Keratinocyte (primary cell): Measurements from ENCODE around the gene SYNJ2. TPM values are rescaled to one million over a fixed set of nuclear protein-coding genes. Genes with fewer than 3 reads are reported as not detected.

Source experiments
- DNase-seq: peaks from one replicate; pipeline ENCODE4 v3.0.0-alpha.2; 2011; ENCODE audit warnings: low read depth, missing footprints, low spot score
- FAIRE-seq: peaks from 2 replicates; lab custom pipeline; 2011; peaks lifted over from hg19 to GRCh38; lab: Jason Lieb, UNC
- H2AFZ ChIP-seq: 2 replicates; pipeline ENCODE4 v1.6.0; 2012; ENCODE audit warnings: low read length, control low read depth, inconsistent platforms; ENCODE audit not compliant: control insufficient read depth
- H3K27ac ChIP-seq: 2 replicates; pipeline ENCODE4 v1.5.1; 2011; ENCODE audit warnings: low read length; ENCODE audit not compliant: control insufficient read depth, insufficient read depth
- H3K27me3 ChIP-seq: 3 replicates; pipeline ENCODE4 v1.6.0; 2011; ENCODE audit warnings: low read length; ENCODE audit not compliant: control insufficient read depth, insufficient read depth; ENCODE audit errors: extremely low read depth
- H3K36me3 ChIP-seq, 2 experiments: 2 replicates in 1 of 2; 3 replicates in 1 of 2; pipeline ENCODE4 v1.5.1; 2011; ENCODE audit warnings: low read length in 2 of 2, mild to moderate bottlenecking in 1 of 2; ENCODE audit not compliant: control insufficient read depth in 2 of 2, insufficient read depth in 2 of 2; ENCODE audit errors: extremely low read depth in 1 of 2
- H3K4me1 ChIP-seq: 3 replicates; pipeline ENCODE4 v1.5.1; 2011; ENCODE audit warnings: low read length; ENCODE audit not compliant: control insufficient read depth, insufficient read depth; ENCODE audit errors: extremely low read depth
- H3K4me2 ChIP-seq: 3 replicates; pipeline ENCODE4 v1.6.0; 2011; ENCODE audit warnings: low read depth, low read length; ENCODE audit not compliant: control insufficient read depth, insufficient read depth; ENCODE audit errors: extremely low read depth
- H3K4me3 ChIP-seq, 3 experiments: fragments of 200-600 bp in 1 of 3; sonication (generic) in 1 of 3; 2 replicates in 2 of 3; 3 replicates in 1 of 3; pipeline ENCODE4 v1.5.1; 2011 to 2016; ENCODE audit warnings: low read length in 3 of 3, mild to moderate bottlenecking in 3 of 3, control low read depth in 2 of 3, inconsistent platforms in 1 of 3, low read depth in 1 of 3, mixed read lengths in 1 of 3, mixed run types in 1 of 3, moderate library complexity in 1 of 3; ENCODE audit not compliant: control insufficient read depth in 2 of 3, insufficient read depth in 2 of 3; ENCODE audit errors: extremely low read depth in 1 of 3
- H3K79me2 ChIP-seq: 2 replicates; pipeline ENCODE4 v1.6.0; 2012; ENCODE audit warnings: low read length; ENCODE audit not compliant: control insufficient read depth, insufficient read depth
- H3K9ac ChIP-seq: 3 replicates; pipeline ENCODE4 v1.6.0; 2011; ENCODE audit warnings: low read length; ENCODE audit not compliant: control insufficient read depth, insufficient read depth; ENCODE audit errors: extremely low read depth
- H3K9me1 ChIP-seq: 3 replicates; pipeline ENCODE4 v1.6.0; 2011; ENCODE audit warnings: low read length; ENCODE audit not compliant: control insufficient read depth, insufficient read depth; ENCODE audit errors: extremely low read depth
- H3K9me3 ChIP-seq: 2 replicates; pipeline ENCODE4 v1.5.1; 2012; ENCODE audit warnings: low read depth, low read length; ENCODE audit not compliant: control insufficient read depth
- H4K20me1 ChIP-seq: 3 replicates; pipeline ENCODE4 v1.6.0; 2011; ENCODE audit warnings: low read length; ENCODE audit not compliant: control insufficient read depth, insufficient read depth; ENCODE audit errors: extremely low read depth
- CTCF ChIP-seq, 3 experiments: IDR thresholded peaks in 1 of 3; conservative IDR thresholded peaks in 1 of 3; optimal IDR thresholded peaks in 1 of 3; 2 replicates in 2 of 3; 3 replicates in 1 of 3; pipeline versions ENCODE3 to v1.5.1; 2011; ENCODE audit warnings: low read length in 3 of 3, mild to moderate bottlenecking in 3 of 3, moderate library complexity in 2 of 3, control low read depth in 1 of 3, inconsistent platforms in 1 of 3; ENCODE audit not compliant: insufficient read depth in 2 of 3; ENCODE audit errors: extremely low read depth in 1 of 3
- EZH2 ChIP-seq: IDR thresholded peaks from one replicate; pipeline ENCODE4 v1.6.1; 2012; ENCODE audit warnings: inconsistent platforms, mild to moderate bottlenecking, low read length, moderate library complexity
- dilution Hi-C: fragments of 300-500 bp; cut with MboI; formaldehyde crosslinking; loops from one replicate; pipeline ENCODE4 v1.7.0; 2020; ENCODE audit warnings: low sequenced_read_pairs; ENCODE audit not compliant: extremely low pct_ligation_motif_present
- polyA plus RNA-seq, 5 experiments: library from polyadenylated mRNA; depleted of rRNA in 3 of 5; stranded (reverse) in 3 of 5; stranded (forward) in 1 of 5; unstranded in 1 of 5; fragments of >200 nt; gene quantifications; 1 replicate in 1 of 5; 2 replicates in 3 of 5; 3 replicates in 1 of 5; pipeline versions ENCODE4 v1.2.1 to v1.2.3, GENCODE V29; 2011 to 2012; ENCODE audit warnings: missing spikeins in 2 of 5, low read depth in 1 of 5, low replicate concordance in 1 of 5

SYNJ2 gene
- polyA plus RNA-seq, 1 donor (not counting 4 experiments of a cell fraction or from before 2014, with no cell fraction given) = 8.6 TPM

- Histone ChIP-seq H4K20me1 (no peaks in the 10 kb centered on the region), H3K79me2 (no peaks in the 10 kb centered on the region), H2AFZ (no peak overlapping the region), H3K27me3 (no peaks in the 10 kb centered on the region), H3K9me1 (no peaks in the 10 kb centered on the region), H3K4me1 (no peaks in the 10 kb centered on the region), H3K27ac (no peak overlapping the region), H3K9ac (no peak overlapping the region), H3K9me3 (no peaks in the 10 kb centered on the region), H3K36me3 (peaks cover 28 to 46% of the 10 kb centered on the region in 2 experiments), H3K4me2 (no peak overlapping the region), H3K4me3 (no peak overlapping the region)
- DNase-seq = no peak
- TF ChIP-seq EZH2 (no peak), CTCF (optimal IDR thresholded peaks at IDR 0.05 in 1 of 3, IDR thresholded peaks at IDR 0.05 in 1 of 3, conservative IDR thresholded peaks at IDR 0.05 in 1 of 3; ENCODE audit: extremely low read depth in 1 of 3, insufficient read depth in 2 of 3, low read length in 3 of 3) (no peak)
- dilution Hi-C loops = no loop called here
- no peak for FAIRE-seq
Measured at GRCh38 chr6:157944983-157945931, 36.4 kb upstream of the SYNJ2 start.

- Histone ChIP-seq H3K9me3 (no peaks in the 10 kb centered on the region), H2AFZ (no peak overlapping the region), H3K27ac (no peak overlapping the region), H3K79me2 (no peaks in the 10 kb centered on the region), H3K9ac (no peak overlapping the region), H3K4me1 (no peaks in the 10 kb centered on the region), H3K27me3 (no peaks in the 10 kb centered on the region), H3K4me3 (no peak overlapping the region), H3K36me3 (peaks cover 24 to 38% of the 10 kb centered on the region in 2 experiments), H3K4me2 (no peak overlapping the region), H4K20me1 (no peaks in the 10 kb centered on the region), H3K9me1 (no peaks in the 10 kb centered on the region)
- FAIRE-seq = no peak
- dilution Hi-C loops = no loop called here
- no peak for DNase-seq
- TF ChIP-seq EZH2 (no peak), CTCF (optimal IDR thresholded peaks at IDR 0.05 in 1 of 3, IDR thresholded peaks at IDR 0.05 in 1 of 3, conservative IDR thresholded peaks at IDR 0.05 in 1 of 3; ENCODE audit: extremely low read depth in 1 of 3, insufficient read depth in 2 of 3, low read length in 3 of 3) (no peak)
Measured at GRCh38 chr6:157946053-157946617, 35.5 kb upstream of the SYNJ2 start.
